Measurements from ENCODE around the gene RER1. TPM values are rescaled to one million over a fixed set of nuclear protein-coding genes. Genes with fewer than 3 reads are reported as not detected.

RER1 gene
- total and polyA plus RNA-seq, 11 donors, result 43.3 to 124 (median 78.3) TPM

DNA sequence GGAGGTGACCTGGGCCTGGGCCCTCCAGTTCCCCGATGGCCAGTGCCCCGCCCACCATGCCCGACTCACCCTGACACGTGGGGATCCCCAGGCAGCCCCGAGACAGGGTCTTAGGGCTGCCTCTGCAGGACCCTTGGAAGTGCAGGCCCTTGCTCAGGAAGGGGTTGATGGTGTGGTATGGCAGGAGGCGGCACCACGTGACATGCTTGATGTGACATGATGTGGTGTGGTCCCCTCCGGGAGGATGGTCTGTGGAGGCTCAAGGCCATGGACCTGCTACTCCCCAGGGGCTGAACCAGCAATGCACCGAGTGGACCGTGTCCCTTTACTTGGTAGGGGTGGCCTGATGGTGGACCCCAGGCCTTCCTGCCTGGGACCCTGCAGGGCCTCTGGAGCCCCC, 62.6 kb downstream of the RER1 start:
- H3K9me3 ChIP-seq, result no peaks in the 10 kb centered on the region
- no peak for TF ChIP-seq POLR2A (IDR thresholded peaks at IDR 0.05)
- TF ChIP-seq, protein P1, sequence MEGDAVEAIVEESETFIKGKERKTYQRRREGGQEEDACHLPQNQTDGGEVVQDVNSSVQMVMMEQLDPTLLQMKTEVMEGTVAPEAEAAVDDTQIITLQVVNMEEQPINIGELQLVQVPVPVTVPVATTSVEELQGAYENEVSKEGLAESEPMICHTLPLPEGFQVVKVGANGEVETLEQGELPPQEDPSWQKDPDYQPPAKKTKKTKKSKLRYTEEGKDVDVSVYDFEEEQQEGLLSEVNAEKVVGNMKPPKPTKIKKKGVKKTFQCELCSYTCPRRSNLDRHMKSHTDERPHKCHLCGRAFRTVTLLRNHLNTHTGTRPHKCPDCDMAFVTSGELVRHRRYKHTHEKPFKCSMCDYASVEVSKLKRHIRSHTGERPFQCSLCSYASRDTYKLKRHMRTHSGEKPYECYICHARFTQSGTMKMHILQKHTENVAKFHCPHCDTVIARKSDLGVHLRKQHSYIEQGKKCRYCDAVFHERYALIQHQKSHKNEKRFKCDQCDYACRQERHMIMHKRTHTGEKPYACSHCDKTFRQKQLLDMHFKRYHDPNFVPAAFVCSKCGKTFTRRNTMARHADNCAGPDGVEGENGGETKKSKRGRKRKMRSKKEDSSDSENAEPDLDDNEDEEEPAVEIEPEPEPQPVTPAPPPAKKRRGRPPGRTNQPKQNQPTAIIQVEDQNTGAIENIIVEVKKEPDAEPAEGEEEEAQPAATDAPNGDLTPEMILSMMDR (IDR thresholded peaks at IDR 0.05), result no peak
- WGBS, 4 donors, result 73 to 83% (median 77%) methylated on average over 4 to 10 of the region's 10 CpGs

More for the DNA sequence above, 62.6 kb downstream of the RER1 start:
- H3K36me3 ChIP-seq, result no peaks in the 10 kb centered on the region
- H3K27ac ChIP-seq, result no peak overlapping the region
- ATAC-seq (no peak), DNase-seq (no peak)
- H3K4me1 ChIP-seq, result no peaks in the 10 kb centered on the region
- intact Hi-C loops (cut with DNase I), result no loop called here
- peaks cover 18 to 78% (median 38%) of the 10 kb centered on the region in 9 donors for H3K27me3 ChIP-seq
- H3K4me3 ChIP-seq, result no peak overlapping the region

Other genes starting within 250 kb of the RER1 start
- gene FAAP20, start 197.1 kb upstream of the RER1 start, total RNA-seq, result 10 to 100 TPM; 20.9 to 50.8 (median 34.8) TPM
- 10 to 100 TPM; 57.3 to 61.3 TPM for gene FAAP20, start 197.1 kb upstream of the RER1 start, polyA plus RNA-seq
- 10 to 100 TPM; 28.8 to 52.7 (median 41.3) TPM for gene SKI, start 163.5 kb upstream of the RER1 start, total RNA-seq
- gene SKI, start 163.5 kb upstream of the RER1 start, polyA plus RNA-seq, result 10 to 100 TPM; 16.9 to 28.7 TPM
- gene MORN1, start 287 bp upstream of the RER1 start, total RNA-seq, result 1 to 10 TPM; 2.4 to 8.2 (median 3.8) TPM
- gene MORN1, start 287 bp upstream of the RER1 start, polyA plus RNA-seq, result 1 to 10 TPM; 2.2 to 4.0 TPM
- gene PEX10, start 20.7 kb downstream of the RER1 start, total RNA-seq, result 10 to 100 TPM; 17.2 to 26.5 (median 18.9) TPM
- gene PEX10, start 20.7 kb downstream of the RER1 start, polyA plus RNA-seq, result 10 to 100 TPM; 14.7 to 18.6 TPM
- gene PLCH2, start 84.4 kb downstream of the RER1 start, total RNA-seq, result 1 to 10 TPM in 2 of 9 donors, under 1 TPM in 3, not detected in 4; 0.05 to 1.0 (median 0.36) TPM
- under 1 TPM; 0.04 to 0.08 TPM for gene PLCH2, start 84.4 kb downstream of the RER1 start, polyA plus RNA-seq
- 10 to 100 TPM; 27.2 to 43.0 (median 36.6) TPM for gene PANK4, start 134.8 kb downstream of the RER1 start, total RNA-seq
- gene PANK4, start 134.8 kb downstream of the RER1 start, polyA plus RNA-seq, result 10 to 100 TPM; 31.4 to 33.1 TPM
- 1 to 10 TPM in 7 of 9 donors, under 1 TPM in 2; 0.45 to 2.0 (median 1.3) TPM for gene HES5, start 138.4 kb downstream of the RER1 start, total RNA-seq
- gene HES5, start 138.4 kb downstream of the RER1 start, polyA plus RNA-seq, result under 1 TPM; 0.42 to 0.83 TPM
- gene TNFRSF14, start 164.5 kb downstream of the RER1 start, total RNA-seq, result 10 to 100 TPM in 8 of 9 donors, 1 to 10 TPM in 1; 7.8 to 70.8 (median 14.3) TPM
- gene TNFRSF14, start 164.5 kb downstream of the RER1 start, polyA plus RNA-seq, result 10 to 100 TPM; 13.6 to 22.5 TPM
- 10 to 100 TPM in 2 of 9 donors, 1 to 10 TPM in 7; 5.1 to 13.9 (median 7.2) TPM for gene PRXL2B, start 194.9 kb downstream of the RER1 start, total RNA-seq
- 1 to 10 TPM; 8.6 to 9.2 TPM for gene PRXL2B, start 194.9 kb downstream of the RER1 start, polyA plus RNA-seq
- 1 to 10 TPM in 2 of 9 donors, under 1 TPM in 2, not detected in 5; 0.47 to 2.6 (median 1.6) TPM for gene MMEL1, start 241.2 kb downstream of the RER1 start, total RNA-seq
- gene MMEL1, start 241.2 kb downstream of the RER1 start, polyA plus RNA-seq, result 1 to 10 TPM in 1 of 2 donors, under 1 TPM in 1; 0.30 to 1.1 TPM

Data from heart left ventricle (tissue), 16 donors.